HG02943 (cell line): ENCODE results near the gene DSPP.
"Not testable (repeated sequence)": the region's sequence is repeated elsewhere in the genome, so short reads cannot be mapped to it uniquely, and the experiment has no call there.

ENCODE experiments used
- ATAC-seq: cut with Tn5 transposase; IDR thresholded peaks from one replicate; pipeline ENCODE4 v1.9.1; 2021; ENCODE audit warnings: mild to moderate bottlenecking, low read depth, moderate library complexity; ENCODE audit not compliant: unreplicated experiment

Gene DSPP

DNA sequence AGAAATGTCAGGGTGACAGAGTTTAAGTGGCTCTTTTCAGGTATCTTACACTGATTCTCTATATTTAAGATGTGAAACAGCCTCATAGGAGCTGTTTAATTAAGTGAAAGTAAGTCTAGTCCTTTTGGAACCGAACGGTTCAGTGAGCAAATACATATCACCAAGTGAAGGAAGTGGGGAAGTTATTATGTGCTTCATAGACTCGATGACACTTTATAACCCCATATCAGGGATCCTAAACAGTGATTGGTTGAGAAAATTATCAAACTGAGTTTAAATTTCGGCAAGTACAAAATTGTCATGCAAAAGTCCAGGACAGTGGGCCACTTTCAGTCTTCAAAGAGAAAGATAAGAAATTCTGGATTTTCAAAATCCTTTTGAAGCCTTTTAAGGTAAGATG, at the start of gene DSPP:
DSPP (plus strand) TSS at position 301 of the 400 bp plus-strand sequence. CDS start 2,380 bp downstream, outside the sequence.
- no peak for ATAC-seq

GRCh38 chr4:87559090-87559837, 49.1 kb upstream of the DSPP start:
- peak; percentile 99 for ATAC-seq

DNA sequence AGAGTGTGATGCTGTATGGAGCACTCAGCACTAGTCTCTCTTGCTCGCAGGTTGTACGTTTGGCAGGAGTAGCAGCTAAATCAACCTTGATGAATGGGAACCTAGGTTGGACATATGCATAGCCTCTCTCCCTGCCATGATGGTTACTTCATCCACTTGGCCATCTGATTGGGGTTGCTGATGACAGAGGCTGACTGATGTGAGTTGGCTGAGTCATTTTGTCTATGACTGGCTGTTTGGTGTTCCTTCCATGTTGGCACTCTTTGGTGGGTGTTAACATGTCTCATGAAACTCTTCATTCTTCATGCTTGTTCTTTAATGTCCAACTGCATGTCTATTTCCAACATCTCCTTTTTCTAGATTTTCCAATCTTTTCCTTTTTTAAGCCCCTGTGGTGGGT, 47.5 kb upstream of the DSPP start:
- no peak for ATAC-seq

DNA sequence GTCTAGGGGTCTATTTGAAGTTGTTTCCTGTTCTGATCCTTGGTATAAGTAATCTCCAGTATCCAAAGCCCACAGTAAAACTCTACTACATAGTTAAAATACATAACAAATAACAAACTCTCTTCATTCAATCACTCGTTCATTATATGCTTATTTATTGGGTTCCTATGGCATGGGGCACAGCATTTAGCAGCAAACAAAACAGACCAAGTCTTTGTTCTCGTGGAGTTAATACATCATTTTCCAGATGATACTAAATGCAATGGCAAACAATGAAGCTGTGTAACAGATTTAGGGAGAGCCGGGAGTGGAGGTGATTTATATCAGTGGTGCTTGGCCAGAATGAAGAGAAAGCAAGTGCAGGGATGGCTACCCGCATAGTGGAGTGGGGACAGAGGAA, 42.6 kb upstream of the DSPP start:
- ATAC-seq = no peak

DNA sequence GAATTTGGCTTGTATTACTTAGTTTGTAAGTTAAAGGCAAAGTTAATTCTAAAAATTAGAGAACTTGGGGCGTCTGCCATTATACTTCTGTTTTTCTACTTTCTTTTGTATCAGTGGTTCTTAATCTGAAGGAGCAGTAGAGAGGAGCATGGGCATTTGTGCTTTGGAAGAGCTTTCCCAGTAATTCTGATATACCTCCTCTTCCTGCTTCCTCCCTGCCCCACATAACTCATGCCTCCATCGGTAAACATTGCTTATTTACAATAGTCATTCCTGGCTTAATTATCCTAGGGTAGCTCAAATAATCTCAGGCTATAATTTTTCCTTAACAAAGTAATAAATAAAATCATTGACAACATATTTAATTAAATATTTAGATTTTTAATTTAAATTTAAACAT, 42.1 kb upstream of the DSPP start:
- ATAC-seq = no peak

- ATAC-seq = no peak
Observed at GRCh38 chr4:87567191-87567590, 41.1 kb upstream of the DSPP start.

DNA sequence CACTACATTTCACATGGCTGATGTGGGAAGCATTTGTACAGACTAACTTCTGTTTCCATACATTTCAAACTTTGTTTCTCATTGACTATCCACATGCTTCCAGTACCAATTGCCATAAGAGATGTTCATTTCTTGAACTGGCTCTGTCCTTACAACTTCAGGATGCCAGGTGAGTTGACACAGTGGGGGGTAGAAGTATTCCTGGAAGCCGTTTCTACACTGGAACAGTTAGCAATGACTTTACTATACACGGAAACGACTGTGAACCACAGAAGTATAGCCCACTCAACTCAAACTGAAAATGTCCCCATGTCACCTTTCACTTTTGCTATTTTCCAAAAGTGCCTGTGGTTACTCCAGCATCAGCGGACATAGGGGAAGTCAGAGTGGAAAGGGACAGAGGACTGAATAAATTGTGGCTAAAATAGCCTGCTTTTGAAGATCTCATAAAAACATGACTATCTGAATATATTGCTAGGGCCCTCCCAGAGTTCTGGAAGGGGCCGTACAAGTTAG, 38.0 kb upstream of the DSPP start:
- no peak for ATAC-seq

- not testable (repeated sequence) for ATAC-seq
Observed at GRCh38 chr4:87574376-87574775, 34.0 kb upstream of the DSPP start.

- no peak for ATAC-seq
Observed at GRCh38 chr4:87574996-87575395, 33.3 kb upstream of the DSPP start.

DNA sequence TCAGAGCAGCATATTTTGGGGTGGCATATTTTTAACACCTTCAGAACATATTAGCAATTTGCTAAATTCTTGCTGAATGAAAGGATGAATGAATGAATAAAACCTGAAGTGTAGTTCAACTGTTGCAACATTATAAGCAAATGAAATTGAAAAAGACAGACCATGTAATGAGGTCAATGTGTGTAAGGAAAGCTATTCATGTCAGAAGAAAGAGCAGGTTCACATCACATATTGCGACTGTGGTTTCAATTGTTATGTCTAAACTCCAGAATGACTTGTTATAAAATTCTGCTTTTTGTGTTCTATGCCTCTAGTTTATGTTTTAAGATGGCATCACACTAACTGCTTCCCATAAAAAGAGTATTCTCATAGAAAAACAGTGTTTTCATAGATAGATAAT, 32.9 kb upstream of the DSPP start:
- no peak for ATAC-seq

DNA sequence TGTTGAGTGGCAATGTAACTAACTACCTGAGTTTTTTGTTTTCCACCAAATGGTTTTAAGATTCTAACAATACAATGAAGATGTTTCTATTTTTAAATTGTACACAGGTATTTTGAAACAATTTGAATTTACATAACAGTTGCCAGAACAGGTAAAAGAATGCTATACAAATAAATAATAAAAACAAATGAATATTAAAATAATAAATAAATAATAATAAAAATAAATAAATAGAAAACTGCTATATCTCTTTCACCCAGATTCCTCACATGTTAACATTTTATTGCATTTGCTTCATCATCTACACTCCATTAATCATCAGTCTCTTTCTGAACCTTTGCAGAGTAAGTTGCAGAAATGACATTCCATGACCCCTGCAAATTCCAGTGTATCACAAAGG, 32.3 kb upstream of the DSPP start:
- no peak for ATAC-seq

DNA sequence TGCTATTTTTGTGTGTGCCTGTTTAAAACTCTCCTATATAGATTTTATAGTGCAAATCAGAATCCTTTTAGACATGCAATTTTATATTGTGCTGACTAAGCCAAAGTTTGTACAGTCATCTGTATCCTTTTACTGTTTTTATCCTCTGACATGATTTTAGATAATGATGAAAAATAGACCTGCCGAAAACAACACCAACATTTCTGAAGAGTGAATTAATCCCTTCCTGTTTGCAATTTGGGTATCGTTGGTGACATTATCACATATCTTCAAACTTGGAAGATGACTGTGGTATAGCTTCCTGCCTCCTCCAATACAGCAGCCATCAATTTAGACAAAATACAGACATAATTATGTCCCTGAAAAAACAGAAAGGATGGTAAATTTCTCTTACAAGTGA, 28.9 kb upstream of the DSPP start:
- ATAC-seq = no peak

DNA sequence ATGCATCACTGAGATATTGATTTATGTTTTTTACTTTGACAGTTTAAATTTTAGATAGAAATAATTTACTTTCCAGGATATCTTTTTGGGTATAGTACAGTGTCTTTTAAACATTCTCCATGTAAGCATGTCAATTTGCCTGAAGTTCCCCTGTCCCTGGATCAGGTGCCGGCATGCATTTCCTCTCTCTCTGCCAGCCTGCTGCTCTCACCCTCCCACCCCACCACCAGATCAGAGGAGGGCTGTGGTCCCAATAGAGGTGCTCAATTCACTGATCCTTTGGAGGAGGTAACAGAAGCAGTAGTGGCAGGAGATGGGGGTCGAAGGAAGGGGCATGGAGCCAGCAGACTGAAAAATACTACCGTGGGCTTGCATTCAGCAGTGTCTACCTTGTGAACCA, 28.3 kb upstream of the DSPP start:
- ATAC-seq = no peak

- ATAC-seq = no peak
Observed at GRCh38 chr4:87584222-87584908, 24.0 kb upstream of the DSPP start.

GRCh38 chr4:87589531-87589930, 18.8 kb upstream of the DSPP start:
- no peak for ATAC-seq

GRCh38 chr4:87592124-87592523, 16.2 kb upstream of the DSPP start:
- ATAC-seq = no peak

DNA sequence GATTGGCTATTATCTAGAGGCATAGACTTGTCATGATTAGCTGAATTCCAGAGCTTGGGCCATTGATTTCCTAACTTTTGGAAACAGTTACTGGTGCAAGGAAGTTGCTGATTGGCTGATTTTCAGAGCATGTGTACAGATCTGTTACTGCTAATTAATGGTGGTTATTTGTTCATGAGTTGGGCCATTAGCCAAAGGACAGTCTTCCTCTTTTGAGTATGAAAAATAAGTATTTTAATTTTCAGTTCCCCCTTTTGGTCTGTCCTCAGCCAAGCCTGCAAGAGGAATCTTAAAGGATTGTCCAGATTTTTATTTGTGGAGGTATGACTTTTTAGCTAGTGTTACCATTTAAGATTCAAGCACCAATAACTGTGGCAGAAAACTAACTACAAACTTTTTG, 7.0 kb upstream of the DSPP start:
- ATAC-seq = no peak

DNA sequence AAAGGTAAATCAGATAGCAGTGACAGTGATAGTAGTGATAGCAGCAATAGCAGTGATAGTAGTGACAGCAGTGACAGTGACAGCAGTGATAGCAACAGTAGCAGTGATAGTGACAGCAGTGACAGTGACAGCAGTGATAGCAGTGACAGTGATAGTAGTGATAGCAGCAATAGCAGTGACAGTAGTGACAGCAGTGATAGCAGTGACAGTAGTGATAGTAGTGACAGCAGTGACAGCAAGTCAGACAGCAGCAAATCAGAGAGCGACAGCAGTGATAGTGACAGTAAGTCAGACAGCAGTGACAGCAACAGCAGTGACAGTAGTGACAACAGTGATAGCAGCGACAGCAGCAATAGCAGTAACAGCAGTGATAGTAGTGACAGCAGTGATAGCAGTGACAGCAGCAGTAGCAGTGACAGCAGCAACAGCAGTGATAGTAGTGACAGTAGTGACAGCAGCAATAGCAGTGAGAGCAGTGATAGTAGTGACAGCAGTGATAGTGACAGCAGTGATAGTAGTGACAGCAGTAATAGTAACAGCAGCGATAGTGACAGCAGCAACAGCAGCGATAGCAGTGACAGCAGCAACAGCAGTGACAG, 6.1 kb downstream of the DSPP start:
- ATAC-seq = no peak

- ATAC-seq = no peak
Observed at GRCh38 chr4:87616268-87616667, 7.9 kb downstream of the DSPP start.

DNA sequence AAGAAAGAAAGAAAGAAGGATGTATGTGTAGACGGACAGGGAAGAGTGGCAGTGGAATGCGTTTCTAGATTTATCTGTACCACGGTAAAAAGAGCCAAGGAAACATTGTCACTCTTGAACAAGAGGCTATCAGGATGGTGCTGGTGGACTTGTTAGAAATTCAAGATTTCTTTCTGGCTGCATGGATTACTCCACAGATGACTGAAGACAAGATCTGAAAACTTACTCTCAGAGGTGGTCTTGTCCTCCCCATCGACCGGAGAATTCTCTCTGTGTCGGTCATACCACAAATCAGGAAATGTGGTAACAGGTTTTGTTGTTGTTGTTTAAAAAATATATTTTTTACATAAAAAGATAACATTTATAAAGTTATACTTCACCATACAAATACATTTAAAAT, 11.8 kb downstream of the DSPP start:
- no peak for ATAC-seq

GRCh38 chr4:87620491-87620890, 12.2 kb downstream of the DSPP start:
- ATAC-seq = no peak

GRCh38 chr4:87622303-87622702, 14.0 kb downstream of the DSPP start:
- ATAC-seq = no peak
